K562 (cell line): Measurements from ENCODE around the gene ITPRIPL2. TPM values are rescaled to one million over a fixed set of nuclear protein-coding genes. Genes with fewer than 3 reads are reported as not detected.

ENCODE experiments used
- COPS2 ChIP-seq: fragments of 450-650 bp; conservative IDR thresholded peaks from 2 replicates; pipeline ENCODE4 v1.6.1; 2016; ENCODE audit warnings: mild to moderate bottlenecking, moderate library complexity
- ERF ChIP-seq: fragments of 450-650 bp; formaldehyde crosslinking; IDR thresholded peaks from 2 replicates; pipeline ENCODE4 v1.4.0; 2020; ENCODE audit warnings: mild to moderate bottlenecking, mixed read lengths
- FOXK2 ChIP-seq, 2 experiments: fragments of 450-650 bp; IDR thresholded peaks in 1 of 2; conservative IDR thresholded peaks in 1 of 2; 2 replicates each; pipeline ENCODE4 v1.6.1; 2016; ENCODE audit warnings: low read depth in 2 of 2, mild to moderate bottlenecking in 1 of 2
- HMGN3 ChIP-seq: IDR thresholded peaks from 2 replicates; pipeline ENCODE4 v1.6.1; 2011; ENCODE audit warnings: borderline replicate concordance, low read depth, mild to moderate bottlenecking, mixed read lengths, low read length; ENCODE audit not compliant: insufficient read length; ENCODE audit errors: extremely low read depth
- ILF3 ChIP-seq: fragments of 450-650 bp; IDR thresholded peaks from 2 replicates; pipeline ENCODE4 v1.6.1; 2018; ENCODE audit warnings: antibody characterized with exemption, mild to moderate bottlenecking, moderate library complexity, borderline replicate concordance
- KDM5B ChIP-seq: fragments of 200-600 bp; sonication (generic); IDR thresholded peaks from 2 replicates; pipeline ENCODE4 v1.6.1; 2012; ENCODE audit warnings: low read depth, mild to moderate bottlenecking, moderate library complexity, low read length, control low read depth, inconsistent platforms; ENCODE audit not compliant: insufficient replicate concordance
- LEF1 ChIP-seq: fragments of 450-650 bp; IDR thresholded peaks from 2 replicates; pipeline ENCODE4 v1.6.1; 2016; ENCODE audit warnings: mild to moderate bottlenecking
- MTA3 ChIP-seq: fragments of 450-650 bp; formaldehyde crosslinking; IDR thresholded peaks from 2 replicates; pipeline ENCODE4 v1.6.1; 2017; ENCODE audit warnings: mild to moderate bottlenecking, borderline replicate concordance
- NBN ChIP-seq: fragments of 450-650 bp; IDR thresholded peaks from 2 replicates; pipeline ENCODE4 v1.6.1; 2016; ENCODE audit warnings: low read depth, mild to moderate bottlenecking
- NCOA6 ChIP-seq: fragments of 450-650 bp; IDR thresholded peaks from 2 replicates; pipeline ENCODE4 v1.6.1; 2017; ENCODE audit warnings: mild to moderate bottlenecking
- PHF8 ChIP-seq: fragments of 200-600 bp; sonication (generic); IDR thresholded peaks from 2 replicates; pipeline ENCODE4 v1.6.1; 2012; ENCODE audit warnings: mixed run types, mild to moderate bottlenecking, inconsistent platforms, low read length, moderate library complexity, borderline replicate concordance
- POLR2G ChIP-seq: fragments of 200-400 bp; formaldehyde crosslinking; IDR thresholded peaks from 2 replicates; pipeline ENCODE4 v1.6.1; 2017; ENCODE audit warnings: low read depth, mild to moderate bottlenecking, antibody characterized with exemption, low read length, moderate library complexity
- PYGO2 ChIP-seq: fragments of 450-650 bp; IDR thresholded peaks from 2 replicates; pipeline ENCODE4 v1.6.1; 2016; ENCODE audit warnings: mild to moderate bottlenecking, missing genetic modification characterization, moderate library complexity, missing compliant biosample characterization
- RBBP5 ChIP-seq: fragments of 200-600 bp; sonication (generic); IDR thresholded peaks from 2 replicates; pipeline ENCODE4 v1.6.1; 2012; ENCODE audit warnings: borderline replicate concordance, mild to moderate bottlenecking, low read length, control low read depth, inconsistent platforms; ENCODE audit not compliant: insufficient read depth, poor library complexity, severe bottlenecking
- RBFOX2 ChIP-seq: fragments of 200-400 bp; formaldehyde crosslinking; IDR thresholded peaks from 2 replicates; pipeline ENCODE4 v1.6.1; 2017; ENCODE audit warnings: low read depth, mild to moderate bottlenecking, low read length, moderate library complexity
- SIN3A ChIP-seq, 2 experiments: fragments of 150-350 bp in 1 of 2; IDR thresholded peaks; 2 replicates each; pipeline ENCODE4 v1.6.1; 2011 to 2016; ENCODE audit warnings: borderline replicate concordance in 2 of 2, low read depth in 2 of 2, low read length in 2 of 2, mild to moderate bottlenecking in 2 of 2, moderate library complexity in 2 of 2; ENCODE audit not compliant: control insufficient read depth in 1 of 2
- SMAD4 ChIP-seq: fragments of 250-450 bp; sonication (Bioruptor Pico); conservative IDR thresholded peaks from 2 replicates; pipeline ENCODE4 v1.8.0; 2021; ENCODE audit warnings: inconsistent platforms, mild to moderate bottlenecking, moderate library complexity
- SRSF1 ChIP-seq: fragments of 200-400 bp; formaldehyde crosslinking; IDR thresholded peaks from 2 replicates; pipeline ENCODE4 v1.6.1; 2017; ENCODE audit warnings: mild to moderate bottlenecking, low read depth, low read length, moderate library complexity
- TARDBP ChIP-seq: fragments of 450-650 bp; IDR thresholded peaks from 2 replicates; pipeline ENCODE4 v1.6.1; 2016
- ZNF134 ChIP-seq: fragments of 250-450 bp; sonication (Bioruptor Pico); conservative IDR thresholded peaks from 2 replicates; pipeline ENCODE4 v1.4.0; 2020
- ZNF766 ChIP-seq: fragments of 200-800 bp; sonication (Bioruptor generic); conservative IDR thresholded peaks from 2 replicates; pipeline ENCODE4 v1.6.1; 2016; ENCODE audit warnings: missing genetic modification characterization, missing compliant biosample characterization
- polyA plus RNA-seq, 8 experiments: library from polyadenylated mRNA; depleted of rRNA in 4 of 8; stranded (reverse) in 5 of 8; unstranded in 3 of 8; fragments of >200 nt; fragmentation: Nextera tagmentation in 2 of 8; fragmentation: Illumina TruSeq in 1 of 8; extraction: Ambion mirVana in 2 of 8; extraction: Trizol in 1 of 8; gene quantifications; 2 replicates each; pipeline versions ENCODE4 v1.2.1 to v1.2.3, GENCODE V29; 2011 to 2014; ENCODE audit warnings: inconsistent platforms in 1 of 8, missing spikeins in 1 of 8
- total RNA-seq, 7 experiments: library from RNA; depleted of rRNA in 6 of 7; stranded (reverse); fragments of >200 nt in 6 of 7; fragmentation: Illumina TruSeq in 2 of 7; extraction: Trizol in 2 of 7; gene quantifications; 2 replicates each; pipeline versions ENCODE4 v1.2.1 to v1.2.3, GENCODE V29; 2011 to 2021; ENCODE audit warnings: low replicate concordance in 1 of 7
- TF ChIP-seq, protein P1 (sequence below): fragments of 250-450 bp; sonication (Bioruptor Pico); IDR thresholded peaks from 2 replicates; pipeline ENCODE4 v1.5.0; 2021
- TF ChIP-seq, protein P2 (sequence below): sonication (generic); formaldehyde crosslinking; IDR thresholded peaks from 2 replicates; pipeline ENCODE4 v1.8.0; 2022; ENCODE audit warnings: mild to moderate bottlenecking, missing genetic modification reagents
- TF ChIP-seq, protein P3 (sequence below), 2 experiments: IDR thresholded peaks; 2 replicates each; pipeline ENCODE4 v1.6.1; 2011; ENCODE audit warnings: borderline replicate concordance in 1 of 2, control low read depth in 1 of 2, low read depth in 1 of 2, low read length in 1 of 2, mild to moderate bottlenecking in 1 of 2, mixed read lengths in 1 of 2, moderate library complexity in 1 of 2; ENCODE audit not compliant: insufficient read depth in 1 of 2, insufficient read length in 1 of 2, poor library complexity in 1 of 2, severe bottlenecking in 1 of 2; ENCODE audit errors: extremely low read depth in 1 of 2

Gene ITPRIPL2
- total and polyA plus RNA-seq, 9 of the 15 experiments (the other 6 are each of a cell fraction or from before 2014, with no cell fraction given): 0.04 to 2.2 (median 0.58) TPM

DNA sequence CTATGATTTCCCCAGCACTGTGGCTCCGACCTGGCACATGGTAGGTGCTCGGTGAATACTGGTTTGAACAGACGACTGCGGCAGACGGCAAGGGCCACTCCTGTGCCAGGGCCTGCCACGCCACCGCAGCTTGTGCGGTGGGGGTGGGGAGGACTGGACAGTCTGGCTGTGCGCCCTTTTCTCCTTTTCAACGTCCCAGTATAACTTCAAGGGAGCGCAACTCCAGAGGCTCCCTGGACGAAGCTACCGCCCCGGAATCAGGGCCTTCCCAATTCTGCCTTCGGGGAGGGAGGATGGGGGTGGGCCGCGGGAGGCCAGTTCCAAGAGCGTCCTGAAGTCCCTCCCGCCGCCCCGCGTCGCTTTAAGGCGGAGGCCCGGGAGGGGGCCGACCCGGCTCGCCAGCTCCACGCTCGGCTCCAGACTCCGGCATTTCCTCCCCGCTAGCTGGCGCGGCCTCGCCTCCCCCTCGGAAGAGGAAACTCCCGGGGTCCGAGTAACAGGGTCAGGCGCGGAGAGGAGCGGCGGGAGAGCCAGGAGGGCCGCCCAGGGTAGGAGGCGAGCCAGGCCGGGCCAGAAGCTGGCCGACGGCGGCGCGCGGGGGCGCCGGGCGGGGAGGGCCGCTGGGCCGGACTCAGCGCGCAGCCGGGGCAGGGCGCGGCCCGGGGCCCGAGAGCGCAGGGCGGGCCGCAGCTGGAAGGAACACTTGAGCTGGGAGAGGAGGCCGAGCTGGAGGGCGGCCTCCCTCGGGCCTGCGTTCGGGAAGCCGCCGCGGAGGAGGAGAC, at the start of gene ITPRIPL2 (continued):
- TF ChIP-seq, protein P1, sequence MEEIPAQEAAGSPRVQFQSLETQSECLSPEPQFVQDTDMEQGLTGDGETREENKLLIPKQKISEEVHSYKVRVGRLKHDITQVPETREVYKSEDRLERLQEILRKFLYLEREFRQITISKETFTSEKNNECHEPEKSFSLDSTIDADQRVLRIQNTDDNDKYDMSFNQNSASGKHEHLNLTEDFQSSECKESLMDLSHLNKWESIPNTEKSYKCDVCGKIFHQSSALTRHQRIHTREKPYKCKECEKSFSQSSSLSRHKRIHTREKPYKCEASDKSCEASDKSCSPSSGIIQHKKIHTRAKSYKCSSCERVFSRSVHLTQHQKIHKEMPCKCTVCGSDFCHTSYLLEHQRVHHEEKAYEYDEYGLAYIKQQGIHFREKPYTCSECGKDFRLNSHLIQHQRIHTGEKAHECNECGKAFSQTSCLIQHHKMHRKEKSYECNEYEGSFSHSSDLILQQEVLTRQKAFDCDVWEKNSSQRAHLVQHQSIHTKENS (CRISPR knock-in tag): no peak
- TF ChIP-seq RBBP5 (peak; percentile 58), ILF3 (no peak), SIN3A (IDR thresholded peaks at IDR 0.05; ENCODE audit: borderline replicate concordance in 2 of 2, control insufficient read depth in 1 of 2, low read depth in 2 of 2, low read length in 2 of 2) (no peak), PYGO2 (tag) (no peak), HMGN3 (peak; percentile 13), RBFOX2 (peak; percentile 70), ZNF766 (CRISPR knock-in tag) (no peak), LEF1 (0 out of 2 replicates have a peak, but pooled peaks have one; percentile 14), NCOA6 (no peak), SRSF1 (no peak), POLR2G (peak; percentile 84), COPS2 (no peak), ZNF134 (no peak), NBN (no peak), TARDBP (no peak), KDM5B (peak; percentile 64), PHF8 (peak; percentile 64; the same call in 1 of the 2 replicates), SMAD4 (CRISPR knock-in tag) (peak; percentile 75; the same call in 1 of the 2 replicates), ERF (CRISPR knock-in tag) (0 out of 2 replicates have a peak, but pooled peaks have one; percentile 66), FOXK2 (conservative IDR thresholded peaks at IDR 0.05 in 1 of 2, IDR thresholded peaks at IDR 0.05 in 1 of 2; ENCODE audit: low read depth in 2 of 2) (0 out of 4 replicates have a peak, but pooled peaks of 1 of the 2 experiments have one; percentile 28), MTA3 (peak; percentile 41; the same call in 1 of the 2 replicates)
- TF ChIP-seq, protein P2, sequence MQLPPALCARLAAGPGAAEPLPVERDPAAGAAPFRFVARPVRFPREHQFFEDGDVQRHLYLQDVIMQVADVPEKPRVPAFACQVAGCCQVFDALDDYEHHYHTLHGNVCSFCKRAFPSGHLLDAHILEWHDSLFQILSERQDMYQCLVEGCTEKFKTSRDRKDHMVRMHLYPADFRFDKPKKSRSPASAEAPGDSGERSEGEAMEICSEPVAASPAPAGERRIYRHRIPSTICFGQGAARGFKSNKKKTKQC: no peak
- TF ChIP-seq, protein P3, sequence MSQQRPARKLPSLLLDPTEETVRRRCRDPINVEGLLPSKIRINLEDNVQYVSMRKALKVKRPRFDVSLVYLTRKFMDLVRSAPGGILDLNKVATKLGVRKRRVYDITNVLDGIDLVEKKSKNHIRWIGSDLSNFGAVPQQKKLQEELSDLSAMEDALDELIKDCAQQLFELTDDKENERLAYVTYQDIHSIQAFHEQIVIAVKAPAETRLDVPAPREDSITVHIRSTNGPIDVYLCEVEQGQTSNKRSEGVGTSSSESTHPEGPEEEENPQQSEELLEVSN (IDR thresholded peaks at IDR 0.05; ENCODE audit: borderline replicate concordance in 1 of 2, extremely low read depth in 1 of 2, insufficient read depth in 1 of 2, insufficient read length in 1 of 2, low read depth in 1 of 2, low read length in 1 of 2, poor library complexity in 1 of 2, severe bottlenecking in 1 of 2): peak in 1 of 2 experiments; percentile 34
